ENCODE measurements around the gene RUNDC3A.

DNA sequence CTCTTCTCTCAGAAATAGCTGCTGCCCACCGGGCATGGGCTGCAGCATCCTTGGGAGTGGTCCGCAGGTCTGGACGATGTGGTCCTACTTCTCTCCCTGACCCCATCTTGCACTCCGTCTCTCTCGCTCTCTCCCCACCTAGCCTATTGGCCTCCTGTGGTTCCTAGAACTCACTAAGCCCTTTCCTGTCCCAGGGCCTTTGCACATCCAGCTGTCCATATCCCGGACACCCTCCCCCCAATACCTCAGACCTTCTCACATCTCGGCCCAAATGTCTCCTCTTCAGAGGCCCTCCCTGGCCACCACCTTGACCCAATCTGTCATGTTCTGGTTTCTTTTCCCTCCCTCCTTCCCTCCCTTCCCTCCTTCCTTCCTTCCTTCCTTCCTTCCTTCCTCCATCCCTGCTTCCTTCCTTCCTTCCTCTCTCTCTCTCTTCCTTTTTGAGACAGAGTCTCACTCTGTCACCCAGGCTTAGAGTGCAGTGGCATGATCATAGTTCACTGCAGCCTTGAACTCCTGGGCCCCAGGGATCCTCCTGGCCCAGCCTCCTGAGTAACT, 45.0 kb upstream of the RUNDC3A start:
- TF ChIP-seq RAD21 (IDR thresholded peaks at IDR 0.05 in 1 of 2, conservative IDR thresholded peaks at IDR 0.05 in 1 of 2; ENCODE audit: low read depth in 2 of 2, low read length in 2 of 2) = no peak
- no peak for TF ChIP-seq ZNF274 (IDR thresholded peaks at IDR 0.05; ENCODE audit: borderline replicate concordance, extremely low read depth, low read length)
- no peak for TF ChIP-seq BRCA1 (IDR thresholded peaks at IDR 0.05; ENCODE audit: low read depth, low read length)
